ENCODE results near the gene ITGB2. TPM values are rescaled to one million over a fixed set of nuclear protein-coding genes. Genes with fewer than 3 reads are reported as not detected.

Gene ITGB2
- total RNA-seq, 5 donors from 2014 or later (not counting 1 experiment from before 2014, with no cell fraction given), result 249 to 498 (median 304) TPM

GRCh38 chr21:44955798-44956175 is 35.1 kb upstream of the ITGB2 start:
- no peak for DNase-seq
- Mint-ChIP-seq H3K9me3 (no peaks in the 10 kb centered on the region), H3K27me3 (no peaks in the 10 kb centered on the region), H3K4me3 (no peak overlapping the region), H3K4me1 (peaks cover 6 to 10% (median 6%) of the 10 kb centered on the region in 3 donors), H3K27ac (no peak overlapping the region), H3K36me3 (peaks cover 33% of the 10 kb centered on the region)
- H3K4me3 ChIP-seq (ENCODE audit: control insufficient read depth in 1 of 2, extremely low read depth in 1 of 2, low read length in 1 of 2), result no peak overlapping the region
- no peaks in the 10 kb centered on the region for H3K27me3 ChIP-seq (replicated peaks in 1 of 2; ENCODE audit: control insufficient read depth in 2 of 2, extremely low read depth in 1 of 2, insufficient read depth in 2 of 2, low read length in 1 of 2)
- POLR2A ChIA-PET, result no interaction called here
- H3K27ac ChIP-seq (ENCODE audit: low read length), result no peak overlapping the region
- ATAC-seq (replicated peaks in 1 of 4), result no peak
- H3K4me1 ChIP-seq (ENCODE audit: control insufficient read depth in 1 of 2, extremely low read depth in 1 of 2, insufficient read depth in 2 of 2, low read length in 2 of 2), result peaks cover 0 to 3% of the 10 kb centered on the region in 2 experiments
- no peaks in the 10 kb centered on the region for H3K9me3 ChIP-seq
- H3K36me3 ChIP-seq (ENCODE audit: control insufficient read depth in 2 of 2, extremely low read depth in 1 of 2, insufficient read depth in 1 of 2, low read length in 1 of 2), result peaks cover 18 to 46% of the 10 kb centered on the region in 2 donors
- WGBS (ENCODE audit: insufficient coverage), result 90% methylated on average over 16 of the region's 16 CpGs
- CTCF ChIA-PET, result no interaction called here

GRCh38 chr21:44955141-44955797 is 34.6 kb upstream of the ITGB2 start:
- ChIA-PET CTCF (no interaction called here), POLR2A (interaction anchor here in 1 of 2 donors (0.6 kb wide), 1 partner anchor 139 kb away, joined by 3 read pairs; no protein-coding TSS in a partner anchor)
- Histone ChIP-seq H3K4me3 (ENCODE audit: control insufficient read depth in 1 of 2, extremely low read depth in 1 of 2, low read length in 1 of 2) (no peak overlapping the region), H3K27me3 (replicated peaks in 1 of 2; ENCODE audit: control insufficient read depth in 2 of 2, extremely low read depth in 1 of 2, insufficient read depth in 2 of 2, low read length in 1 of 2) (no peaks in the 10 kb centered on the region), H3K27ac (ENCODE audit: low read length) (no peak overlapping the region), H3K9me3 (no peaks in the 10 kb centered on the region), H3K36me3 (ENCODE audit: control insufficient read depth in 2 of 2, extremely low read depth in 1 of 2, insufficient read depth in 1 of 2, low read length in 1 of 2) (peaks cover 18 to 43% of the 10 kb centered on the region in 2 donors), H3K4me1 (ENCODE audit: control insufficient read depth in 1 of 2, extremely low read depth in 1 of 2, insufficient read depth in 2 of 2, low read length in 2 of 2) (peaks cover 0 to 6% of the 10 kb centered on the region in 2 experiments)
- Mint-ChIP-seq H3K36me3 (peaks cover 30% of the 10 kb centered on the region), H3K9me3 (no peaks in the 10 kb centered on the region), H3K4me3 (no peak overlapping the region), H3K27me3 (no peaks in the 10 kb centered on the region), H3K27ac (no peak overlapping the region), H3K4me1 (peaks cover 6 to 11% (median 7%) of the 10 kb centered on the region in 3 donors)
- WGBS (ENCODE audit: insufficient coverage), result 97% methylated on average over 15 of the region's 21 CpGs
- ATAC-seq (replicated peaks in 1 of 4), result no peak
- no peak for DNase-seq

GRCh38 chr21:44954281-44954771 is 33.6 kb upstream of the ITGB2 start:
- Mint-ChIP-seq H3K36me3 (peaks cover 30% of the 10 kb centered on the region), H3K27ac (no peak overlapping the region), H3K4me3 (no peak overlapping the region), H3K9me3 (no peaks in the 10 kb centered on the region), H3K27me3 (no peaks in the 10 kb centered on the region), H3K4me1 (peaks cover 11 to 17% (median 14%) of the 10 kb centered on the region in 3 donors)
- Histone ChIP-seq H3K36me3 (ENCODE audit: control insufficient read depth in 2 of 2, extremely low read depth in 1 of 2, insufficient read depth in 1 of 2, low read length in 1 of 2) (peaks cover 18 to 37% of the 10 kb centered on the region in 2 donors), H3K27me3 (replicated peaks in 1 of 2; ENCODE audit: control insufficient read depth in 2 of 2, extremely low read depth in 1 of 2, insufficient read depth in 2 of 2, low read length in 1 of 2) (no peaks in the 10 kb centered on the region), H3K27ac (ENCODE audit: low read length) (no peak overlapping the region), H3K4me1 (ENCODE audit: control insufficient read depth in 1 of 2, extremely low read depth in 1 of 2, insufficient read depth in 2 of 2, low read length in 2 of 2) (peaks cover 0 to 14% of the 10 kb centered on the region in 2 experiments), H3K4me3 (ENCODE audit: control insufficient read depth in 1 of 2, extremely low read depth in 1 of 2, low read length in 1 of 2) (no peak overlapping the region), H3K9me3 (no peaks in the 10 kb centered on the region)
- ChIA-PET POLR2A (no interaction called here), CTCF (no interaction called here)
- no peak for ATAC-seq (replicated peaks in 1 of 4)
- no peak for DNase-seq
- WGBS (ENCODE audit: insufficient coverage), result 96% methylated on average over 15 of the region's 22 CpGs

- WGBS (ENCODE audit: insufficient coverage), result 97% methylated on average over 13 of the region's 13 CpGs
- Mint-ChIP-seq H3K27me3 (no peaks in the 10 kb centered on the region), H3K36me3 (peaks cover 25% of the 10 kb centered on the region), H3K9me3 (no peaks in the 10 kb centered on the region), H3K4me3 (no peak overlapping the region), H3K27ac (no peak overlapping the region), H3K4me1 (peaks cover 11 to 15% (median 12%) of the 10 kb centered on the region in 3 donors)
- Histone ChIP-seq H3K9me3 (no peaks in the 10 kb centered on the region), H3K36me3 (ENCODE audit: control insufficient read depth in 2 of 2, extremely low read depth in 1 of 2, insufficient read depth in 1 of 2, low read length in 1 of 2) (peaks cover 18 to 33% of the 10 kb centered on the region in 2 donors), H3K27ac (ENCODE audit: low read length) (no peak overlapping the region), H3K4me1 (ENCODE audit: control insufficient read depth in 1 of 2, extremely low read depth in 1 of 2, insufficient read depth in 2 of 2, low read length in 2 of 2) (peaks cover 0 to 16% of the 10 kb centered on the region in 2 experiments), H3K4me3 (ENCODE audit: control insufficient read depth in 1 of 2, extremely low read depth in 1 of 2, low read length in 1 of 2) (no peak overlapping the region), H3K27me3 (replicated peaks in 1 of 2; ENCODE audit: control insufficient read depth in 2 of 2, extremely low read depth in 1 of 2, insufficient read depth in 2 of 2, low read length in 1 of 2) (no peaks in the 10 kb centered on the region)
- ChIA-PET POLR2A (no interaction called here), CTCF (no interaction called here)
- ATAC-seq (replicated peaks in 1 of 4) (no peak), DNase-seq (no peak)
Measured at GRCh38 chr21:44953628-44954021, 32.9 kb upstream of the ITGB2 start.

- Mint-ChIP-seq H3K27ac (no peak overlapping the region), H3K36me3 (peaks cover 25% of the 10 kb centered on the region), H3K4me1 (peaks cover 11 to 15% (median 11%) of the 10 kb centered on the region in 3 donors), H3K9me3 (no peaks in the 10 kb centered on the region), H3K4me3 (no peak overlapping the region), H3K27me3 (no peaks in the 10 kb centered on the region)
- Histone ChIP-seq H3K36me3 (ENCODE audit: control insufficient read depth in 2 of 2, extremely low read depth in 1 of 2, insufficient read depth in 1 of 2, low read length in 1 of 2) (peaks cover 17 to 28% of the 10 kb centered on the region in 2 donors), H3K4me3 (ENCODE audit: control insufficient read depth in 1 of 2, extremely low read depth in 1 of 2, low read length in 1 of 2) (no peak overlapping the region), H3K4me1 (ENCODE audit: control insufficient read depth in 1 of 2, extremely low read depth in 1 of 2, insufficient read depth in 2 of 2, low read length in 2 of 2) (peaks cover 0 to 16% of the 10 kb centered on the region in 2 experiments), H3K27me3 (replicated peaks in 1 of 2; ENCODE audit: control insufficient read depth in 2 of 2, extremely low read depth in 1 of 2, insufficient read depth in 2 of 2, low read length in 1 of 2) (no peaks in the 10 kb centered on the region), H3K9me3 (no peaks in the 10 kb centered on the region), H3K27ac (ENCODE audit: low read length) (no peak overlapping the region)
- ATAC-seq (replicated peaks in 1 of 4), result no peak
- ChIA-PET POLR2A (no interaction called here), CTCF (no interaction called here)
- 92% methylated on average over 16 of the region's 25 CpGs for WGBS (ENCODE audit: insufficient coverage)
- DNase-seq, result no peak
Measured at GRCh38 chr21:44952929-44953627, 32.4 kb upstream of the ITGB2 start.

- peaks cover 12 to 23% of the 10 kb centered on the region in 2 donors for H3K36me3 ChIP-seq (ENCODE audit: control insufficient read depth in 2 of 2, extremely low read depth in 1 of 2, insufficient read depth in 1 of 2, low read length in 1 of 2)
- ChIA-PET CTCF (interaction anchor here in 1 of 2 donors (0.6 kb wide), 1 partner anchor 184 kb away, joined by 4 read pairs; no protein-coding TSS in a partner anchor), POLR2A (no interaction called here)
- no peak overlapping the region for H3K4me3 Mint-ChIP-seq
- DNase-seq (no peak), ATAC-seq (replicated peaks in 1 of 4) (no peak)
- 90% methylated on average over 23 of the region's 24 CpGs for whole genome bisulfite sequencing (ENCODE audit: insufficient coverage)
- H3K9me3 Mint-ChIP-seq, result no peaks in the 10 kb centered on the region
- no peaks in the 10 kb centered on the region for H3K27me3 ChIP-seq (replicated peaks in 1 of 2; ENCODE audit: control insufficient read depth in 2 of 2, extremely low read depth in 1 of 2, insufficient read depth in 2 of 2, low read length in 1 of 2)
- H3K27ac Mint-ChIP-seq, result no peak overlapping the region
- no peak overlapping the region for H3K27ac ChIP-seq (ENCODE audit: low read length)
- peaks cover 21% of the 10 kb centered on the region for H3K36me3 Mint-ChIP-seq
- H3K4me1 Mint-ChIP-seq, result peaks cover 11 to 14% (median 11%) of the 10 kb centered on the region in 3 donors
- H3K4me3 ChIP-seq (ENCODE audit: control insufficient read depth in 1 of 2, extremely low read depth in 1 of 2, low read length in 1 of 2), result no peak overlapping the region
- H3K4me1 ChIP-seq (ENCODE audit: control insufficient read depth in 1 of 2, extremely low read depth in 1 of 2, insufficient read depth in 2 of 2, low read length in 2 of 2), result peaks cover 0 to 16% of the 10 kb centered on the region in 2 experiments
- H3K27me3 Mint-ChIP-seq, result no peaks in the 10 kb centered on the region
- no peaks in the 10 kb centered on the region for H3K9me3 ChIP-seq
Measured at GRCh38 chr21:44952116-44952928, 31.6 kb upstream of the ITGB2 start.

Data from T-cell (primary cell).